Measurements from ENCODE around the gene DICER1.

The DICER1 gene

GRCh38 chr14:95150910-95151309 is 6.4 kb downstream of the DICER1 start:
- Histone ChIP-seq H3K4me3 (ENCODE audit: low read length) (no peak overlapping the region), H3K4me1 (ENCODE audit: low read length) (peaks cover 28% of the 10 kb centered on the region)
- TF ChIP-seq EZH2phosphoT487 (IDR thresholded peaks at IDR 0.05; ENCODE audit: low read depth), result no peak
- TF ChIP-seq, protein P1, sequence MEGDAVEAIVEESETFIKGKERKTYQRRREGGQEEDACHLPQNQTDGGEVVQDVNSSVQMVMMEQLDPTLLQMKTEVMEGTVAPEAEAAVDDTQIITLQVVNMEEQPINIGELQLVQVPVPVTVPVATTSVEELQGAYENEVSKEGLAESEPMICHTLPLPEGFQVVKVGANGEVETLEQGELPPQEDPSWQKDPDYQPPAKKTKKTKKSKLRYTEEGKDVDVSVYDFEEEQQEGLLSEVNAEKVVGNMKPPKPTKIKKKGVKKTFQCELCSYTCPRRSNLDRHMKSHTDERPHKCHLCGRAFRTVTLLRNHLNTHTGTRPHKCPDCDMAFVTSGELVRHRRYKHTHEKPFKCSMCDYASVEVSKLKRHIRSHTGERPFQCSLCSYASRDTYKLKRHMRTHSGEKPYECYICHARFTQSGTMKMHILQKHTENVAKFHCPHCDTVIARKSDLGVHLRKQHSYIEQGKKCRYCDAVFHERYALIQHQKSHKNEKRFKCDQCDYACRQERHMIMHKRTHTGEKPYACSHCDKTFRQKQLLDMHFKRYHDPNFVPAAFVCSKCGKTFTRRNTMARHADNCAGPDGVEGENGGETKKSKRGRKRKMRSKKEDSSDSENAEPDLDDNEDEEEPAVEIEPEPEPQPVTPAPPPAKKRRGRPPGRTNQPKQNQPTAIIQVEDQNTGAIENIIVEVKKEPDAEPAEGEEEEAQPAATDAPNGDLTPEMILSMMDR (IDR thresholded peaks at IDR 0.05; ENCODE audit: low read depth, low read length), result no peak

DNA sequence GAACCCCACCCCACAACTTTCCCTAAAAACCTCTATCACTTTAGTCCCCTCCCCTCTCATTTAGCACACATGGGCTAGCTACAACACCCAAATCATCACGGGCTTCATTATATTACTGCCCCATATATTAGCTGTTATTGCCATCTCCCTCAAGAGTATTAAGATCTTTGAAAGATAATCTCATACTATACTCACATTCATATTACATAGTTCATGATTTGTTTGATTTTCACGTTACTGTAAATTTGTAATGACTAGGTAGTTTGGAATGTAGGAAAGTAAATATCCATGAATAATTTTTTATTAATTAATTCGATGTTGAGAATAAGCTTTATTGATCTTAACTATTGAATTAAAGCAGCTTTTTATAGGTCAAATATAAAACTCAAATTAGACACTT is 7.9 kb downstream of the DICER1 start:
- H3K9ac ChIP-seq (ENCODE audit: low read length), result no peak overlapping the region
- H3K9me3 ChIP-seq (ENCODE audit: insufficient read depth, low read length), result peaks cover 7% of the 10 kb centered on the region; the same call in 1 of the 2 replicates
- peaks cover 47% of the 10 kb centered on the region for H4K20me1 ChIP-seq (ENCODE audit: insufficient read depth, low read length)

More at GRCh38 chr14:95150910-95151309, 6.4 kb downstream of the DICER1 start:
- Histone ChIP-seq H4K20me1 (ENCODE audit: insufficient read depth, low read length) (peaks cover 59% of the 10 kb centered on the region), H3K79me2 (ENCODE audit: low read length) (peaks cover 100% of the 10 kb centered on the region), H3K27ac (ENCODE audit: low read length) (no peak overlapping the region), H3K27me3 (ENCODE audit: low read depth, low read length) (no peaks in the 10 kb centered on the region), H2AFZ (ENCODE audit: low read depth, low read length) (no peak overlapping the region), H3K9me3 (ENCODE audit: insufficient read depth, low read length) (no peaks in the 10 kb centered on the region), H3K4me2 (ENCODE audit: low read length) (no peak overlapping the region; the same call in 1 of the 2 replicates), H3K9ac (ENCODE audit: low read length) (no peak overlapping the region), H3K36me3 (replicated peaks; ENCODE audit: low read depth, low read length) (peaks cover 15% of the 10 kb centered on the region)

DNA sequence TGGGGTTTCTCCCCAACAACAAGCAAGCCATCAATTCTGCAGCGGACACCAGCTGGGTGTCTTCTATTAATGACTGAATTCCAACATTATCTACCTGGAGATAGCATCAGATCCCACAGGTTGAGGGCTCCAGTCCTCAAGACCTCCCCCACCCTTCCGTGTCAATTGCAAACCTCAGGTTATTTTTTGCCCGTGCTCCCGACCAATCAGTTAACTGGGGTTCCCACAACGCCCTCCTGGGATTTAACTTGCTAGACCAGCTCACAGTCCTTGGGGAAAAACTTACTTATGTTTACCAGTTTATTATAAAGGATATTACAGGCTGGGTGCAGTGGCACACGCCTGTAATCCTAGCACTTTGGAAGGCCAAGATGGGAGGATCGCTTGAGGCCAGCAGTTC is 9.7 kb downstream of the DICER1 start:
- no peaks in the 10 kb centered on the region for H3K27me3 ChIP-seq (ENCODE audit: low read depth, low read length)
- H3K9me3 ChIP-seq (ENCODE audit: insufficient read depth, low read length), result peaks cover 7% of the 10 kb centered on the region; the same call in 1 of the 2 replicates
- no peak overlapping the region for H3K4me2 ChIP-seq (ENCODE audit: low read length)
- peaks cover 50% of the 10 kb centered on the region for H4K20me1 ChIP-seq (ENCODE audit: insufficient read depth, low read length)
- no peak overlapping the region for H2AFZ ChIP-seq (ENCODE audit: low read depth, low read length)
- peaks cover 98% of the 10 kb centered on the region for H3K79me2 ChIP-seq (ENCODE audit: low read length)
- H3K27ac ChIP-seq (ENCODE audit: low read length), result no peak overlapping the region
- no peak for TF ChIP-seq EZH2phosphoT487 (IDR thresholded peaks at IDR 0.05; ENCODE audit: low read depth)
- TF ChIP-seq, protein P1 (IDR thresholded peaks at IDR 0.05; ENCODE audit: low read depth, low read length), result no peak
- peaks cover 32% of the 10 kb centered on the region for H3K4me1 ChIP-seq (ENCODE audit: low read length)
- no peak overlapping the region for H3K9ac ChIP-seq (ENCODE audit: low read length)
- H3K4me3 ChIP-seq (ENCODE audit: low read length), result no peak overlapping the region
- H3K36me3 ChIP-seq (replicated peaks; ENCODE audit: low read depth, low read length), result peaks cover 19% of the 10 kb centered on the region

More for the DNA sequence above, 7.9 kb downstream of the DICER1 start:
- Histone ChIP-seq H3K27me3 (ENCODE audit: low read depth, low read length) (no peaks in the 10 kb centered on the region), H3K4me2 (ENCODE audit: low read length) (no peak overlapping the region), H3K36me3 (replicated peaks; ENCODE audit: low read depth, low read length) (peaks cover 19% of the 10 kb centered on the region), H2AFZ (ENCODE audit: low read depth, low read length) (no peak overlapping the region), H3K4me1 (ENCODE audit: low read length) (peaks cover 22% of the 10 kb centered on the region), H3K79me2 (ENCODE audit: low read length) (peaks cover 98% of the 10 kb centered on the region), H3K4me3 (ENCODE audit: low read length) (no peak overlapping the region), H3K27ac (ENCODE audit: low read length) (no peak overlapping the region)
- TF ChIP-seq, protein P1 (IDR thresholded peaks at IDR 0.05; ENCODE audit: low read depth, low read length), result no peak
- TF ChIP-seq EZH2phosphoT487 (IDR thresholded peaks at IDR 0.05; ENCODE audit: low read depth), result no peak

- Histone ChIP-seq H4K20me1 (ENCODE audit: insufficient read depth, low read length) (peaks cover 49% of the 10 kb centered on the region), H3K79me2 (ENCODE audit: low read length) (peaks cover 98% of the 10 kb centered on the region)
Measured at GRCh38 chr14:95146079-95146771, 11.1 kb downstream of the DICER1 start.

More at GRCh38 chr14:95146079-95146771, 11.1 kb downstream of the DICER1 start:
- H3K9ac ChIP-seq (ENCODE audit: low read length), result no peak overlapping the region
- no peak overlapping the region for H2AFZ ChIP-seq (ENCODE audit: low read depth, low read length)
- peaks cover 19% of the 10 kb centered on the region for H3K36me3 ChIP-seq (replicated peaks; ENCODE audit: low read depth, low read length)
- peaks cover 30% of the 10 kb centered on the region for H3K4me1 ChIP-seq (ENCODE audit: low read length)
- H3K4me2 ChIP-seq (ENCODE audit: low read length), result peak overlapping the region; percentile 54
- H3K27ac ChIP-seq (ENCODE audit: low read length), result peak overlapping the region; percentile 58
- TF ChIP-seq EZH2phosphoT487 (IDR thresholded peaks at IDR 0.05; ENCODE audit: low read depth), result no peak
- TF ChIP-seq, protein P1 (IDR thresholded peaks at IDR 0.05; ENCODE audit: low read depth, low read length), result no peak
- H3K27me3 ChIP-seq (ENCODE audit: low read depth, low read length), result no peaks in the 10 kb centered on the region
- H3K4me3 ChIP-seq (ENCODE audit: low read length), result peak overlapping the region; percentile 7; the same call in 1 of the 2 replicates
- H3K9me3 ChIP-seq (ENCODE audit: insufficient read depth, low read length), result peaks cover 7% of the 10 kb centered on the region; the same call in 1 of the 2 replicates
